Measurements from ENCODE around the gene ATG7. TPM values are rescaled to one million over a fixed set of nuclear protein-coding genes. Genes with fewer than 3 reads are reported as not detected.

ATG7 gene
- total RNA-seq, 4 donors from 2014 or later: 45.8 to 85.3 (median 67.3) TPM

GRCh38 chr3:11600501-11601282 lies 328.5 kb downstream of the ATG7 start:
- Histone ChIP-seq H3K4me1 (peaks cover 16 to 48% of the 10 kb centered on the region in 2 donors), H3K9me3 (no peaks in the 10 kb centered on the region), H3K4me3 (replicated peaks in 1 of 3) (no peak overlapping the region), H3K27me3 (no peaks in the 10 kb centered on the region), H3K27ac (peak overlapping the region in 2 of 3 donors; percentile 51 to 53), H3K36me3 (peaks cover 6 to 10% of the 10 kb centered on the region in 2 donors)
- TF ChIP-seq POLR2A (IDR thresholded peaks at IDR 0.05): no peak
- TF ChIP-seq, protein P1, sequence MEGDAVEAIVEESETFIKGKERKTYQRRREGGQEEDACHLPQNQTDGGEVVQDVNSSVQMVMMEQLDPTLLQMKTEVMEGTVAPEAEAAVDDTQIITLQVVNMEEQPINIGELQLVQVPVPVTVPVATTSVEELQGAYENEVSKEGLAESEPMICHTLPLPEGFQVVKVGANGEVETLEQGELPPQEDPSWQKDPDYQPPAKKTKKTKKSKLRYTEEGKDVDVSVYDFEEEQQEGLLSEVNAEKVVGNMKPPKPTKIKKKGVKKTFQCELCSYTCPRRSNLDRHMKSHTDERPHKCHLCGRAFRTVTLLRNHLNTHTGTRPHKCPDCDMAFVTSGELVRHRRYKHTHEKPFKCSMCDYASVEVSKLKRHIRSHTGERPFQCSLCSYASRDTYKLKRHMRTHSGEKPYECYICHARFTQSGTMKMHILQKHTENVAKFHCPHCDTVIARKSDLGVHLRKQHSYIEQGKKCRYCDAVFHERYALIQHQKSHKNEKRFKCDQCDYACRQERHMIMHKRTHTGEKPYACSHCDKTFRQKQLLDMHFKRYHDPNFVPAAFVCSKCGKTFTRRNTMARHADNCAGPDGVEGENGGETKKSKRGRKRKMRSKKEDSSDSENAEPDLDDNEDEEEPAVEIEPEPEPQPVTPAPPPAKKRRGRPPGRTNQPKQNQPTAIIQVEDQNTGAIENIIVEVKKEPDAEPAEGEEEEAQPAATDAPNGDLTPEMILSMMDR (IDR thresholded peaks at IDR 0.05): no peak
- intact Hi-C loops (cut with DNase I): no loop called here
- WGBS, 2 donors: 83% methylated on average over 18 of the region's 18 CpGs
- no peak for DNase-seq

GRCh38 chr3:11601446-11602238 lies 329.4 kb downstream of the ATG7 start:
- 70 to 71% methylated on average over 18 to 21 of the region's 21 CpGs for WGBS, 2 donors
- intact Hi-C loops (cut with DNase I): no loop called here
- no peak overlapping the region for H3K4me3 ChIP-seq (replicated peaks in 1 of 3)

GRCh38 chr3:11602239-11602840 lies 330.1 kb downstream of the ATG7 start:
- intact Hi-C loops (cut with DNase I): no loop called here
- WGBS, 2 donors: 75 to 78% methylated on average over 11 of the region's 11 CpGs
- peaks cover 6 to 48% of the 10 kb centered on the region in 2 donors for H3K4me1 ChIP-seq

More at GRCh38 chr3:11601446-11602238, 329.4 kb downstream of the ATG7 start:
- Histone ChIP-seq H3K4me1 (peaks cover 10 to 48% of the 10 kb centered on the region in 2 donors), H3K27ac (peak overlapping the region in 2 of 3 donors; percentile 51 to 53), H3K27me3 (no peaks in the 10 kb centered on the region), H3K36me3 (peaks cover 6 to 10% of the 10 kb centered on the region in 2 donors), H3K9me3 (no peaks in the 10 kb centered on the region)
- no peak for DNase-seq
- no peak for TF ChIP-seq POLR2A (IDR thresholded peaks at IDR 0.05)
- TF ChIP-seq, protein P1 (IDR thresholded peaks at IDR 0.05): no peak

GRCh38 chr3:11602886-11603527 lies 330.8 kb downstream of the ATG7 start:
- intact Hi-C loops (cut with DNase I): no loop called here
- H3K27me3 ChIP-seq: no peaks in the 10 kb centered on the region
- 86% methylated on average over 5 of the region's 5 CpGs for WGBS, 2 donors
- peaks cover 6 to 50% of the 10 kb centered on the region in 2 donors for H3K4me1 ChIP-seq
- H3K4me3 ChIP-seq (replicated peaks in 1 of 3): no peak overlapping the region
- no peaks in the 10 kb centered on the region for H3K9me3 ChIP-seq
- no peak for DNase-seq
- peak overlapping the region in 2 of 3 donors; percentile 60 to 66 for H3K27ac ChIP-seq
- peaks cover 6 to 10% of the 10 kb centered on the region in 2 donors for H3K36me3 ChIP-seq
- TF ChIP-seq, protein P1 (IDR thresholded peaks at IDR 0.05): no peak
- TF ChIP-seq POLR2A (IDR thresholded peaks at IDR 0.05): no peak

More at GRCh38 chr3:11602239-11602840, 330.1 kb downstream of the ATG7 start:
- no peaks in the 10 kb centered on the region for H3K27me3 ChIP-seq
- H3K9me3 ChIP-seq: no peaks in the 10 kb centered on the region
- H3K27ac ChIP-seq: peak overlapping the region in 1 of 3 donors; percentile 51
- TF ChIP-seq, protein P1 (IDR thresholded peaks at IDR 0.05): no peak
- TF ChIP-seq POLR2A (IDR thresholded peaks at IDR 0.05): no peak
- H3K36me3 ChIP-seq: peaks cover 6 to 10% of the 10 kb centered on the region in 2 donors
- no peak for DNase-seq
- no peak overlapping the region for H3K4me3 ChIP-seq (replicated peaks in 1 of 3)

All from thyroid gland (tissue), 4 donors.